Fibroblast of skin of right quadriceps (primary cell): ENCODE results near the gene PRKN.

Source experiments
- DNase-seq: peaks from one replicate; pipeline ENCODE4 v3.0.0-alpha.2; 2013

Gene PRKN

DNA sequence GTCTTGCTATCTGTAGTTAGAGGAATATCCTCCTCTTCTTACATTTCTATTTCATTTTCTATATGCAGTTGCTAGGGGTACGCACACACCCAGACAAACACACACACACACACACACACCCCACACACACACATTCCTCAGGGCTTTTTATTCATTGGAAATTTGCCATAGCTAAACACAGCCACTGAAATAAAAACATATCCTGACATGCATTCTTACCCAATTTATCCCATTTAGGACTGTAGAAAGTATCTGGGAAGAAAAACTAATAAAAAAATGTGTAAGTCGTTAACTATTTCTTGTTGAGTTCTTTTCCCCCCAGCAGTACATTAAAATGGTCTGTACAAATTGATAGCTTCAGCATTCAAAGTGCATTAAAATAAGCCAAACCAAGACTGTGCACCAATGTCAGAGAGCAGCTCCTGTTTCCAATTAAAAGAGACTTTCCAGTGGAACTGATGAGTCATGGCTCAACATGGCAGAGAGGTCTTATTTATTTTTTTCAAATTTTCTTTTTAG, 1095.8 kb downstream of the PRKN start:
- peak; percentile 98 for DNase-seq

DNA sequence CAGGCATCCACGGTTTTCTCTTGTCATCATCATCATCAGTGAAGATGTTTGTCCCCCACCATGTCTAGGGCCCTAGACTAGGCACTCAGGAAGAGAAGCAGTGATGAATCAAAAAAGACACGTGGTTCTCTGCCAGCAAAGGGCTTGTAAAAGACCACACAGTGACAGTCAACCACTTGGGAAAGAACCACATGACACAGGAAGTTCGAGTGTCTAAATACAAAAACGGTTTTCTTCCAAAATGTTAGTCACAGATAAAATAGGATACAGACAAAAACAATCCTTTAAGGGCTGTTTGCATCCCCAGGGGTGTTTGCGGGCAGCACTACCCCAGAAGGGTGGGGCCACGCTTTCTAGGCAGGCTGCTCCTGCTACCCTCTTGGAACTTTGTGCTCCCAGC, 1096.9 kb downstream of the PRKN start:
- DNase-seq = peak; percentile 45

DNA sequence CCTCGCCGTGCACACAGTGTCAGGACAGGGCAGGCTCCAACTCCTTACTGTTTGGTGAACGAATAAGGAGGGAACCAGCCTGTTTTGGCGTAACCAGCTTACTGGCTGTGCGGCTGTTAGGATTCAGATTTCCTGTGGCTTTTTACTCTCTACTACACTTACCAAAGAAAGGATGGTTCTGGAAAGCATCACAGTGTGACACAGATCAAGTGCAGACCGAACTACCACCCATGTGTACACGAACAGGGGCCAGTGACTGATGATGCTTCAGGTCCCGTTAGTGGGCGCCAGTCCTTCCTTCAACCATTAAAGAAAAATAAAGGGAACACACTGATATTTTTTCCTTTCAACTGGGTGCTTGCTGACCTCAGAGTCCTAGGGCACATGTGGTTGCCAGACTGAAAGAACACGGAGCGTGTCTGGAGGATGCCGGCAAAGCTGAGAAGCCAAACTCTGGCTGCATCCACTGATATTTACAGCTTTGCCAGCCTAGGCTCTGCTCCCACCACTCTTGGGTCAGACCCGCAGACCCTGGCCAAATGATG, 1101.4 kb downstream of the PRKN start:
- no peak for DNase-seq

DNA sequence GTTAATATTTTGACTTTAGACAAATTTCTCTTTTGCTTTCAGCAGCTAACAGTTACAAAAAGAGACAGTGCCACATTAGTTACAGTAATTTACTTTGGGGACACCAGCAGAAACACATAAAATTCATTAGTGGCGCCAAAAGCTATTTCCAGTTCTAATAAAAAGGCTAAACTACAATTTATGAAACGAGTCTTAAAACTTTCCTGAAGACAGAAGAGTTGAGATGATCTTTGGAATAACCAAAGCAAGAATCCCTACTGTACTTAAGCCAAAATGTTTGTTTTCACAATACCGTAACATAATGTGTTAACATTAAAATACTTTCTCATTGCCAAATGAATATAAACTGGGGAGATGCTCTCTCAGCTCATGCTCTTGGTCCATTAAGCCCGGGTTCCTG, 1103.5 kb downstream of the PRKN start:
- no peak for DNase-seq

DNA sequence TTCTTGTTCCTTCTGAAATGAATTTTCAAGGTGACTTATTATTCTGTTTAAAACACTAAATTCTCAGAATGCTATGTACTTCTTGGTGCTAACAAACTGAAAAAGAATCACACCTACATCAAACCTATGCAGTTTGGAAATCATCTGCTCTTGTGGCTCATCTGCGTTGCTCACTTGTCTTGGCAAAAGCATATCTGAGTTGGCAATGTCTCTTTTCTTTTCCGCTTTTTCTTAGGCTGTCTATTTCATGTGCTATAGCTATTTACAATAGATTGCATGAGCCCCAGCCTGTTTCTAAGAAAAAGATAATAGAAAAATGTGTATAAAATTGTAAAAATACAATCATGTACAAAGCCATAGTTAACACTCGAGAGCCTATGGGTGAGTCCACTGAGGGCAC, 1104.8 kb downstream of the PRKN start:
- DNase-seq = no peak

DNA sequence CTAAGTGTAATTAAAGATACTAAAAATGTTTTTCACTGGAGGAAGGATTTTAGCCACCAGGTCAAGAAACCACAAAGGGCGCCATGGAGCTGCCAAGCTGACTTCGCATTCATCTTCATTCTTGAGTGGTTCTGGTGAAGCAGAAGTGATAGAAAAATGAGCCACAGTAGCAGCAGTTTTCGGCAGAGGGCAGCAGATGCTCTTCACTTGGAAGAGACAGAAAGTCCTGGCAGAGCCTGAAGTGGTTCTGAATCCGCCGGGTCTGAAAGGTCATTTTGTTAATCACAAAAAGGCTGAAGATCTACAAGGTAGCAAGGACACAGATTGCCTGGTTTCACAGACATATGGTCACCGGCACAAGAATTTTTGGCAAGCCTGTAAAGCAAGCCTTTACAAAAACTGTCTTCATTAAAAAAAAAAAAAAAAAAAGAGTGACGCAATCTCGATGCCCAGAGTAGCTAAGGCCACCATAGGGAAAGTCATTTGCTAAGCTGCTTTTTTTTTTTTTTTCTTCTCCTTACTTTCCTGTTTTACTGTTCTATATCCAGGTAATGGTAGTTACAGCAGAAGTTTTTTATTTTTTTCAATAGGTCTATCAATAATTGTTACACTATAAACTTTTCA, 1108.6 kb downstream of the PRKN start:
- DNase-seq = peak; percentile 64

DNA sequence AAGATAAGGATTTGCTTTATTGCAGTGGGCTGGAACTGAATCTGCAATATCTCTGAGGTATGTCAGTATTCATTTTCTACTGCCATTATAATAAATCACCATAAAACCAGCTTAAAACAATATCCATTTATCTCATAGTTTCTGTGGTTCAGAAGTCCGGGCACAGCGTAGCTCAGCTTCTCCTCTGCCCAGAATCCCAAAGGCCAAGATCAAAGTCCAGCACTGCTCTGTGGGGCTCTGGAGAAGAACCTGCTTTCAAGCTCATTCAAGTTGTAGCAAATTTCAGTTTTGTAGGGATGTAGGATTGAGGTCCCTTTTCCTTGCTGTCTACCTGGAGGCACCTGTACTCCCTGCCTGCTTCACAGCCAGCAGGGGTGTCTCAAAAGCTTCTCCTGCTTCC, 1113.9 kb downstream of the PRKN start:
- DNase-seq = no peak

DNA sequence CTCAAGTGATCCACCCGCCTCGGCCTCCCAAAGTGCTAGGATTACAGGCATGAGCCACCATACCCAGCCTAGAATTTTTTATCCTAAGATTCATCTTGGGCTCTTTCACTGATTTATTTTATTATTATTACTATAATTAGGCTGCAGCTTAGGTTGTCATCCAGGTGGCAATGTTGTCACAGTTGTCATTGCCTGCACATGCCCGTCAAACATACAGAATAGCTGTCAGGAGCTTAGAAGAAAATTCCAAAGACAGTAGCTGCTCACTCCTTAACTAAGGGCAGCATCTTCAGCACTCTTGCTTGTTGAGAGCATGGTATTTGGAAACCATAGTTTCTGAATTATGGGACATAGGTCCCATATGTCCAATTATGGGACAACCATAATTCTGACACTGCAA, 1118.8 kb downstream of the PRKN start:
- no peak for DNase-seq

DNA sequence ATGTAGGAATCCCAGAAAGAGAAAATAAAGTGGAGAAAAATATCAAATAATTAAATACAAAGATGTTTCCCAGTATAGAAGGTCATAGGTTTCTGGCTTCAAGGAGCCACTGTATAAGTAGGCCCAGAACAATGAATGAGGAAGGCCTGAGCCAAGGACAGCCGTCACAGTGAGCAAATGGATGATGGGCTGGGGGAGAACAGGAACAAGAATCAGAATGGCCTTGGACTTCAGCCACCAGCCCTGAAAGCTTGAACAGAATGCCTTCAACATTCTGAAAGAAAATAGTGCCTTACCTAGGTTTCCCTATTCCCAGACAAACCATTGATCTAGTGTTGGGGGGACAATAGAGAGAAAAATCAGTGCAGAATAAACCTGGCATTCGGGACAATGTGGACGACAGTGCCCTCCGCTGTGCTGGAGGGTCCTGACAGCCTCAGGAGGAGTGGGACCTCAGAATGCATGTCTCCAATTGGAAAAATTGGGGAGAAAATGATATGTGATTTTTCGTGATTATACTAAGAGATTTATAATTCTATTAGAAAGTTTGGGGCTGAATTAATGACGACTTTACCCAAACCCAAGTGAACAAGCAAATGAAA, 1119.8 kb downstream of the PRKN start:
- DNase-seq = no peak

DNA sequence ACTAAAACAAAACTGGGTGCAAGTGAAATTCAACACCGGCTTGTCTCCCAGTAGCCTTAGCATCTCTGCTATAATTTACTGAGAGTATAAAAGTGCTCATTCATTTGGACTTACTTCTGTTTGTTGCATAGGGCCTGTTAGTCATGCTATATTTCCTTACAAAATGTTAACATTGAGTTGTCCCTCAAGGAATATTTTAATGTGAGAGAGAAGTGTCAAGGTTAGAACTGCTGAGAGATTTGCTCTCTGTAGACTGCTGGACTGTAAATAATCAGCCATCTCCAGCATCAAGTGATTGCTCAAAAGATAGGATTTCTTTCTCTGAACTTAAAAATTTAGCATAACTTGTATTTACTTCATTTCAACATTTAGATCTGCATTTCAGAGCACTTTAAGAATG, 1125.2 kb downstream of the PRKN start:
- no peak for DNase-seq

DNA sequence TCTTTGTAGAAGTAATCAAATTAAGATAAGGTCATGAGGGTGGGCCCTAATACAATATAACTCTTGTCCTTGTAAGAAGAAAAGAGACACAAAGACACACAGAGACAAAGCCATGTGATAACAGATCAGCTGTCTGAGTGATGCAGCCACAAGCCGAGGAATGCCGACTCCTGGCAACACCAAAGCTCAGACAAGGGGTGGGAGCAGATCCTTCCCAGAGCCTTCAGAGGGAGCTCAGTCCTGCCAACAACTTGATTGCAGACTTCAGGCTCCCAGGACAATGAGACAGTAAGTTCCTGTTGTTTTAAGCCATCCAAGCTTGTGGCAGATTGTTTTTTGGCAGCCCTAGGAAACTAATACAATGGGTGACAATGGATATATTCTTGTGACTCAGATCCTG, 1128.7 kb downstream of the PRKN start:
- no peak for DNase-seq

DNA sequence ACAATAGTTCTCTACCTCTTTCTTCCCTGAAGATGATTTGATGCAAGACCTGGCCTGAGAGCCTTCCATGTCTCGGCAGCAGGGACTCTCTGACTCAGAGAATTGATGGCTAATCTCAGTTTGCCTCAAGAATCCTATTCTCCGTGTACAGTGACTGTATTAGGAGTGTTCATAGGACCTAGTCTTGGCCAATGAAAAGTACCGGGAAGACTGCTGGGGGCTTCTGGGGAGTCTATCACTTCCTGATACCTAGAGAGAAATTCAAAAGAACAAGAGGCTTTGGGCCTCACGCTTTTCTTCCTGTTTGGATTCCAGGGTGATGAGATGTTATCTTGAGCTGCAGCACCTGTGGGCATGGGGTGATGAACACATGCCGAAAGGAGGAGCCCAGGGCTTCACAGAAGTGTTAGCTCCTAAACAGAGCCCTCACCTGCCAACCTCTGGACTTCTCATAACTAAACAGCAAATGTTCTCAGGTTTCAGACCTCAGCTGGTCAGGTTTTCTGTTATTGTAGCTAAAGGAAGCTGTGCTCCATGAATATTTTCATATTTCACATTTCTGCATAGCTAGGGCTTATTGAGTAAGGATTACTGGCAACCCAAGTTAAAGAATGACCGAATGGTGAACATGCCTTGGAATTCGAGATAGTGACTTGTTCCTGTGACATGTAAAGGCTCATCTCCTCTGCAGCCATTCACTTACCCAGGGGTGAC, 1130.6 kb downstream of the PRKN start:
- no peak for DNase-seq

DNA sequence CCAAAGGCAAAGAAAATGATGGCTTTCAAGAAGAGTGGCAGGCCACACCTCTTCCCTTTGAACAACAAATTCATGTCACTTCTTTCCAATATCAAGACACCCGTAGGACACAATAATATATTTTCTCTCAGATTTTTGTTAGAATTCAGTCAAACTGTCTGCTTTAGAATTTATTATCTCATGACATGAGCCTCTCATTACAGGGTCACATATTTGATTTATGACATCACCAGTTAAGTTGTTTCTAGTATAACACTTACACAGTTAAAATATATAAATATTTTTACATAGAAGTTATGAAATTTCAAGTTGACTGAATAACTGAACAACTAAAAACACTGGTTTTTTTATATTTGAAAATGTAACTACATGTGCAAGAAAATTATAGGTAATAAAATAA, 1133.2 kb downstream of the PRKN start:
- no peak for DNase-seq

DNA sequence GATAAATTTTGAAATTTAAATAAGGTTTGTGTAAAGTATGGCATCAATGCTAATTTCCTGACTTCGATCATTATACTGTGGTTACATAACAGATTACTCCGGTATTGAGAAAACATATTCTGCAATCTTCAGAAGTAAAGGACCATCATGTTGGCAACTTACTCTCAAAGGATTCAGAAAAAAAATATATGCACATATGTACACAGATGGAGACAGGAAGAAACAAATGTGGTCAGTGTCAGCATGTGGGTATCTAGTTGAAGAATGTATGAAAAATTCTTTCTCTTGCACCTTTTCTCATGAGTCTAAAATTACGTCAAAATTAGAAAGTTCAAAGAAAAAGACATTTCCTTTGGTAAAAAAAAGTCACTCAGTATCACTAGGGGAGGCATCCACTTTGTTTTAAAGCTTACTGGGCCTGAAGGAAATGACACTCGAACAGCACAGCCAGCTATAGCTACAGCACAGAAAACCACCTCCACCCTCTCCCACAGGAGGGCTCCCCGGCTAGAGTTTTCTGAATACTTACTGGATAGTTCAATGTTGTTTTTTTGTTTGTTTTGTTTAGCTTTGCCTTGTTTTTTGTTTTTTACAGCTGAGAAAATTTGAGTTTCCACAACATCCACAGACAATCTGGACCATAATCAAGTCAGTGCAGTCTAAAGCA, 1136.5 kb downstream of the PRKN start:
- DNase-seq = no peak

DNA sequence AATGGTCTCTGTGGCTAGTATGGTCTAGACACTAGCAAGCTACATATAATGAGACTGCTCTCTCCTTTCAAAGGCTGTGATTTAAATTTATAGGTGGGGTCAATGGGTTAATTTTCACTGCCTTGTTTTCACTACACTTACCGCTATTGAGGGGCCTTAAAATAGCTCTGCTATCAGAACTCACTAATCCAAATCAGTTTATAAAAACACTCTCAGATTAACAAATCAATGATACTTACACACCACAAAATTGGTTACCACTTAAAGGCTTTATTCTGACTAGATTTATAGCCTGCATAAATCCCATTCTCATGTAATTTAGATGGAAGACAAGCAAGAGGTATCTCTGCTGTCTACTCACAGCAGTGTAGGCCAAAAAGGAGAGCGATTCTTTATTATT, 1140.7 kb downstream of the PRKN start:
- DNase-seq = no peak

DNA sequence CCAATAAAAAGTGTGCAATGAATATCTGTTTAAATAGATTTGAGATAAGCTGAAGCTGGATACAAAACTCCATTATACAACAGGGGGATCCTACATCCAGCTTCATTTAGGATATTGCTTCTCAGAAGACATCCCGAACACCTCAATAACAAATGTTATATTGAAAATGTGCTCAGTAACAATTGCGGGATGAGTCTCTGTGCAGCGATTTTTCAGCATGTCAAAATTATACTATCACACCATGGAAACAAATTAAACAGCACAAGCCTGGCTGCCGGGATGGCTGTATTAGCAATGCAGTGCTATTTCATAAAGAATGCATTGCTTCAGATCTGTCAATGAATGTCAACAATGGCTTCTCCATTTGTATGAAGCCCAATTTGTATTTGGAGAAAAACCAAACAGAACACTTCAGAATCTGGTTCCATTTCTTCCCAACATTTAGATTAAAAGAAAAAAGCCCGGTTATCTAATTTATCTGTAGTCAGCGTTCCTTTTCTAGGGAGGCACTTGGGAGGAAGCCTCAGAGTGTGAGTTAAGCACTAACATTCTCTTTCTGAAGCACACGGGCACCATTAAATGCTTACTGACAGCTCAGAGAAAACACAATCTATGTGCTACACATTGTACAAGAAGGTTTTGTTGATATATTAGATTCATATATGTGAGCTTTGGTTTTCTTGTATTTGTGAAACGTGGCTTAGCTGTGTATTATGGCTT, 1142.8 kb downstream of the PRKN start:
- no peak for DNase-seq

DNA sequence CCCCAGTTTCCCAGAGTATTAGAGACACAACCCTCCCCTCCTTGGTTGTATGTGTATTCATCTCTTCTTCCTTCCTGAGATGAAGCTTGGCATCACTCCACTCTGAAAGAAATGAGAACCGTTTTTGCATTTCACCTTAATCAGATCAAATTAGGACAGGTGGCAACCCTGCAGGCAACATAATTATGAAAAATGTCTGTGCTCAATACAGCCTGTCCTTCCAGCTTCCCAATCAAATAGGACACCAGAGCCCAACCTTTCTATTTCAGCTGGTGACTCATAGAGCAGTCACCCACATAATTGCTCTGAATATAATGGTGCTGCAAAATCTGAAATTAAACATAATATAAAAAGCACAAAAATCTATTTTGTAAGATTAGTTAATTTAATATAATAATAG, 1143.5 kb downstream of the PRKN start:
- DNase-seq = no peak

DNA sequence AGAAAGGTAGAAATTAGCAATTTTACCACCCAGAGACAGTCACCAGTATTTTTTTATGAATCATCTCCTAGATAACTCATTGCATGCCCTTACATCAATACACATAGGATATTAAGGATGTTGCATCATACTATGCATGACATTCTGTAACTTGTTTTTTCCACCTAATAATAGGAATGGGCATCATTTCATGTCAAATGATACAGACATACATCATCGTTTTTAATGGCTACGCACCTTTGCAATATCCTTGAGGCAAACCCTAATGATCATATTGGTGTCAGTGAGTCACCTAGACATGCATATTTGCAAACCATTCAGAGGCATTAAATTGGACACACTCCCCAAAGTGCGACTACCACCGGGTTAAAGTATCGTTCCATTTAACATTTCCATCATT, 1144.0 kb downstream of the PRKN start:
- DNase-seq = peak; percentile 23

DNA sequence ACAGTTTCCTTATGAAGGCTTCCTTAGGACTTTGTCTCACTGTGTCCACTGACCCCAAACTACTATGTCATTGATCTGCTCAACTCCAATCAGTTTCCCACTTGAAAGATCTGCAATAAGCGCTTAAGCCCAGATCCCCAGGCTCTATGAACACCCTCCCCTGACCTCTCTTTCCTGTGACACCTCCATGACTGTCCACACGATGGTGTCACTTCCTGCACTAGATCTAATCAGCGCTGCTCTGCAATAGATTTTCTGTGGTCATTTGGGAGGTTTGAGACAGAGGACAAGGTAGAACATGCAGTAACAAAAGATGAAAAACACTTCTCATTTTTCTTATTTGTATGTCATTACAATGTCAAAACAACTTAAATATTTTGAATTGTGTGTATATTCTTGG, 1149.1 kb downstream of the PRKN start:
- DNase-seq = no peak

DNA sequence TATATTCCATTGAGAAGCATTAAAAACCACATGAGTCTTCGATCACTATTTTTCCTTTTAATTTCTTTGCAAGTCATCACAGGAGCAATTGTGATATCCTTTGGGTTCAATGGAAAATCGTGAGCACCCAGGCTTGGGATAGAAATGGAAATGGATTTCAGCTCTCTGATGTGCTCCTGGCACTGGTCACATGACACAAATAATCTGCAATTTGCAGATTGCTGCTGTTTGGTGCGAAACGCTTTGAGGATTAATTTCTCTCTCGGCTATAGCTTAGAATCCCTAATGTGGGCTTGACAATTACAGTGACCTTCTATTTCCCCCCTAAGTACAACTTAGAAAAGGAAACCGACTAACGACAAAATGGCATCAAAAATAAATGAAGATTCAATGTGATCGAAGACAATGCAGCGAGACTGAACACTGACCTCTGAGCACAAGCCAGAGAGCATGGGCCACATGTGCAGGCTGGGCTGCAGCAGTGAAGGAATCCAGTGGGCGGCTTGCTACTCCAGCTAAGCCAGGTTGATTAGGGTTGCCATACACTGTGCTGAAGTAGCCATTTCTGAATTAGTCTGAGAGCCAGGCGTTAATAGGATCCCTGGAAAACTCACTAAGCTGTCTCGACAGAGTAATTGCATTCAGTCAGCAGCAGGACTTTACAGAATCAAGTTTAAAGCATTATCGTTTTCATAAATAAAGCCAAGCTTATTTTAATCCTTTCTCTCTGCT, 1151.9 kb downstream of the PRKN start:
- no peak for DNase-seq

DNA sequence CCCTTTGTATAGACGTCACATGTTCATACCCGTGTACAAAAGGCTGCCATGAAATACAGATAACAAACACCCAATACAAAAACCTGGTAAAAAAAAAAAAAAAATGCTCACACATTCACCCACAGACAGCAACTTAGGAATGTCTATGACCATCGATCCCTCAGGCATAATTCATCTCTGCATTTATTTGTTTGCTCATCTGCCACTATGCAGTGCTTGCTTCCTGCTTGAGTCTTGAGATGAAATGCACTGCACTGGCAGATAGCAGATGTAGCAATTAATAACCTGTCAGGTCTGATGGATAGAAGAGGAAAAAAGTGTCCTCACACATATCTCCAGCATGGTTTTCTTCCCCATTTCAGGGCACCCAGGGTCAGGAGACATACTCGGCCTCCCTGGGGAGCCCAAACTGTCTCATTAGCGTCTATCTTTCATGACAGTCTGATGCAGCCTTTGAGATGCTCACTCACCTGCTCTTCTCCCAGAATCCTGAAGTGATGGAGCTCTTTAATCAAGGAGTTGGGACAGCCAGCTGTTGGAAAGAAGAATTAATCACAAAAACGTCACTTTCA, 1158.6 kb downstream of the PRKN start:
- DNase-seq = no peak

DNA sequence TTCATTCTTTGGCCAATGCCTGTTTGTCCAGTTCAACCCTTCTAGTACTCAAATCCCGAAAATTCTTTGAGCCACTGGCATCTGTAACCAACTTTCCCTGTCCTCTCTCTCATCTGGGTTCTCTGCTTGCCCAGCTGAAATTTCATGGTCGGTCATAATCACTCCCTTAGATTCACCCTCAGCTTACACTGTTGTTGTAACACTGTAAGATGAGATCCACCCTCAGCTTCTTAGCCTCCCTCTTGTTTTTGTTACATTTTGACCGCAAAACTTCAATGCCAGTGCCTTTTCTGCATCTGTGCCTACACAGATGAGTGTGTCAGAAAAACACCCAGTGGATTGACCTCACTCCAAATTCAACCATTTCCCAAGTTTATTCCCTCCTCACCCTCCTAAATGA, 1162.6 kb downstream of the PRKN start:
- no peak for DNase-seq
